SK-N-SH (cell line): ENCODE measurements around the gene ARMH3. TPM values are rescaled to one million over a fixed set of nuclear protein-coding genes. Genes with fewer than 3 reads are reported as not detected.

Source experiments
- CTCF ChIA-PET: fragments of 300-600, 350-600 bp; formaldehyde crosslinking; extraction: SDS; loops from one replicate; lab custom pipeline; 2021; lab: Yijun Ruan, JAX
- POLR2A ChIA-PET: fragments of 350-600 bp; sonication (Branson Sonifier 250); formaldehyde crosslinking; extraction: SDS; loops from one replicate; lab custom pipeline; 2020; ENCODE audit warnings: antibody characterized with exemption, inconsistent platforms; lab: Yijun Ruan, JAX
- DNase-seq: peaks from one replicate; pipeline ENCODE4 v3.0.0; 2012
- H2AFZ ChIP-seq: fragments of 200-600 bp; sonication (generic); 2 replicates; pipeline ENCODE4 v1.8.1; 2016; ENCODE audit warnings: antibody characterized with exemption, mild to moderate bottlenecking, low read depth
- H3F3A ChIP-seq: fragments of 200-600 bp; sonication (generic); replicated peaks from 2 replicates; pipeline ENCODE3; 2016; ENCODE audit warnings: antibody characterized with exemption, mild to moderate bottlenecking; ENCODE audit not compliant: insufficient read depth
- H3K27ac ChIP-seq, 2 experiments: fragments of 200-500 bp in 1 of 2; fragments of 200-600 bp in 1 of 2; sonication (Bioruptor generic) in 1 of 2; sonication (generic), shearing (Covaris generic) in 1 of 2; 2 replicates each; pipeline versions ENCODE4 v1.5.1 to v1.6.1; 2014 to 2016; ENCODE audit warnings: low read depth in 2 of 2, inconsistent platforms in 1 of 2, low read length in 1 of 2, mild to moderate bottlenecking in 1 of 2, mixed read lengths in 1 of 2
- H3K27me3 ChIP-seq: fragments of 200-600 bp; sonication (generic), shearing (Covaris generic); 2 replicates; pipeline ENCODE4 v1.6.1; 2016; ENCODE audit warnings: mixed run types; ENCODE audit not compliant: insufficient read depth
- H3K36me3 ChIP-seq, 2 experiments: fragments of 200-500 bp in 1 of 2; fragments of 200-600 bp in 1 of 2; sonication (Bioruptor generic) in 1 of 2; sonication (generic) in 1 of 2; replicated peaks in 1 of 2; 2 replicates each; pipeline versions ENCODE3 to v1.5.1; 2014 to 2016; ENCODE audit warnings: low read length in 1 of 2, mild to moderate bottlenecking in 1 of 2; ENCODE audit not compliant: insufficient read depth in 2 of 2, control insufficient read depth in 1 of 2
- H3K4me1 ChIP-seq, 2 experiments: fragments of 200-500 bp in 1 of 2; fragments of 200-600 bp in 1 of 2; sonication (Bioruptor generic) in 1 of 2; sonication (generic), shearing (Covaris generic) in 1 of 2; 2 replicates each; pipeline versions ENCODE4 v1.5.1 to v1.6.1; 2014 to 2016; ENCODE audit warnings: low read depth in 1 of 2, low read length in 1 of 2, mixed run types in 1 of 2; ENCODE audit not compliant: insufficient read depth in 2 of 2, control insufficient read depth in 1 of 2
- H3K4me2 ChIP-seq: fragments of 200-600 bp; sonication (generic), shearing (Covaris generic); 2 replicates; pipeline ENCODE4 v1.6.1; 2017; ENCODE audit warnings: mixed run types
- H3K4me3 ChIP-seq, 2 experiments: fragments of 200-500 bp in 1 of 2; fragments of 200-600 bp in 1 of 2; sonication (Bioruptor generic) in 1 of 2; sonication (generic), shearing (Covaris generic) in 1 of 2; 2 replicates each; pipeline versions ENCODE4 v1.5.1 to v1.8.1; 2014 to 2016; ENCODE audit warnings: low read depth in 2 of 2, inconsistent platforms in 1 of 2, low read length in 1 of 2, mild to moderate bottlenecking in 1 of 2, mixed read lengths in 1 of 2, moderate library complexity in 1 of 2
- H3K79me2 ChIP-seq: fragments of 200-600 bp; sonication (generic); 2 replicates; pipeline ENCODE4 v1.8.1; 2017; ENCODE audit warnings: mild to moderate bottlenecking; ENCODE audit not compliant: insufficient read depth
- H3K9ac ChIP-seq: fragments of 200-600 bp; sonication (generic); 2 replicates; pipeline ENCODE4 v1.6.1; 2017; ENCODE audit warnings: mixed run types
- H3K9me2 ChIP-seq: fragments of 200-600 bp; sonication (generic); 2 replicates; pipeline ENCODE4 v1.6.1; 2017; ENCODE audit warnings: mixed run types
- H3K9me3 ChIP-seq: fragments of 200-600 bp; sonication (generic); 2 replicates; pipeline ENCODE4 v1.6.1; 2017; ENCODE audit warnings: mixed run types, mild to moderate bottlenecking, moderate library complexity
- H4K20me1 ChIP-seq: fragments of 200-600 bp; sonication (generic); 2 replicates; pipeline ENCODE4 v1.6.1; 2017; ENCODE audit warnings: mild to moderate bottlenecking, mixed run types; ENCODE audit not compliant: insufficient read depth
- CHD2 ChIP-seq: fragments of 150-350 bp; IDR thresholded peaks from 2 replicates; pipeline ENCODE4 v1.6.1; 2018; ENCODE audit warnings: low read length; ENCODE audit not compliant: partially characterized antibody
- CTCF ChIP-seq: fragments of 200-600 bp; sonication (generic); IDR thresholded peaks from 2 replicates; pipeline ENCODE4 v1.6.1; 2017; ENCODE audit warnings: antibody characterized with exemption, mild to moderate bottlenecking, moderate library complexity
- EP300 ChIP-seq, 2 experiments: IDR thresholded peaks; 2 replicates each; pipeline versions ENCODE4 v1.4.0 to v1.6.1; 2012; ENCODE audit warnings: borderline replicate concordance in 1 of 2, low read depth in 1 of 2, low read length in 1 of 2
- FOSL2 ChIP-seq: IDR thresholded peaks from 2 replicates; pipeline ENCODE4 v1.4.0; 2012; ENCODE audit warnings: low read depth, mild to moderate bottlenecking, moderate library complexity, borderline replicate concordance
- FOXM1 ChIP-seq: IDR thresholded peaks from 2 replicates; pipeline ENCODE4 v1.4.0; 2012; ENCODE audit warnings: low read depth, mild to moderate bottlenecking
- GATA2 ChIP-seq: sonication (generic); formaldehyde crosslinking; IDR thresholded peaks from 2 replicates; pipeline ENCODE4 v1.5.0; 2020; ENCODE audit warnings: mild to moderate bottlenecking, missing genetic modification reagents
- IRF3 ChIP-seq: fragments of 150-350 bp; IDR thresholded peaks from 2 replicates; pipeline ENCODE4 v1.6.1; 2016; ENCODE audit warnings: mild to moderate bottlenecking, low read depth, low read length
- JUND ChIP-seq: IDR thresholded peaks from 2 replicates; pipeline ENCODE4 v1.4.0; 2012
- MEF2A ChIP-seq: IDR thresholded peaks from 2 replicates; pipeline ENCODE4 v1.4.0; 2012; ENCODE audit warnings: low read depth, borderline replicate concordance
- NFIC ChIP-seq: IDR thresholded peaks from 2 replicates; pipeline ENCODE4 v1.4.0; 2012; ENCODE audit warnings: borderline replicate concordance
- POLR2AphosphoS5 ChIP-seq: IDR thresholded peaks from 2 replicates; pipeline ENCODE4 v1.6.1; 2012; ENCODE audit warnings: low read depth, low read length
- RAD21 ChIP-seq: IDR thresholded peaks from 2 replicates; pipeline ENCODE4 v1.6.1; 2012; ENCODE audit warnings: mild to moderate bottlenecking, low read length
- RCOR1 ChIP-seq: fragments of 150-350 bp; IDR thresholded peaks from 2 replicates; pipeline ENCODE4 v1.6.1; 2017; ENCODE audit warnings: antibody characterized with exemption, low read length
- REST ChIP-seq: IDR thresholded peaks from 2 replicates; pipeline ENCODE4 v1.6.1; 2012; ENCODE audit warnings: mild to moderate bottlenecking, low read depth, low read length, moderate library complexity
- SIN3A ChIP-seq: IDR thresholded peaks from 2 replicates; pipeline ENCODE4 v1.6.1; 2012; ENCODE audit warnings: low read depth, mild to moderate bottlenecking, low read length, moderate library complexity, borderline replicate concordance
- SMC3 ChIP-seq: IDR thresholded peaks from 2 replicates; pipeline ENCODE4 v1.6.1; 2012; ENCODE audit warnings: low read depth, low read length, improper control_type of control experiment
- USF1 ChIP-seq: IDR thresholded peaks from 2 replicates; pipeline ENCODE4 v1.4.0; 2012; ENCODE audit warnings: low read depth, borderline replicate concordance
- WGBS: methylation state at CpG from one replicate; pipeline ENCODE4 v1.1.6; 2017; ENCODE audit warnings: low lambda C conversion rate; 5-methylcytosine and 5-hydroxymethylcytosine counted together
- polyA plus RNA-seq, 3 experiments: library from polyadenylated mRNA; depleted of rRNA; stranded (reverse); fragments of >200 nt; gene quantifications; 2 replicates each; pipeline ENCODE4 v1.2.3, GENCODE V29; 2012

ARMH3 gene
- polyA plus RNA-seq, 1 of the 3 experiments (the other 2 are of a cell fraction) = 12.1 TPM

- CTCF ChIA-PET = interaction anchor here (2.3 kb wide), 1 partner anchor 24 kb away, joined by 7 read pairs; the partner anchor contains the start of gene KCNIP2
- H3K9me2 ChIP-seq = no peaks in the 10 kb centered on the region
- no peaks in the 10 kb centered on the region for H3K27me3 ChIP-seq
- peaks cover 0 to 16% of the 10 kb centered on the region in 2 experiments for H3K36me3 ChIP-seq
- H2AFZ ChIP-seq = no peak overlapping the region
- no peak for TF ChIP-seq FOXM1
- TF ChIP-seq POLR2AphosphoS5 = no peak
- TF ChIP-seq RAD21 = no peak
- TF ChIP-seq NFIC = no peak
- no peak for TF ChIP-seq RCOR1
- TF ChIP-seq CTCF = no peak
- TF ChIP-seq SMC3 = no peak
- no peak for TF ChIP-seq SIN3A
- WGBS = 63% methylated on average over 1 of the region's 1 CpG
- H3K4me2 ChIP-seq = no peak overlapping the region
- no peaks in the 10 kb centered on the region for H3K4me1 ChIP-seq
- no peak for DNase-seq
- no peaks in the 10 kb centered on the region for H3K9me3 ChIP-seq
- no peak overlapping the region for H3K27ac ChIP-seq
- H3F3A ChIP-seq = no peaks in the 10 kb centered on the region
- POLR2A ChIA-PET = no interaction called here
- H4K20me1 ChIP-seq = no peaks in the 10 kb centered on the region
- H3K79me2 ChIP-seq = no peaks in the 10 kb centered on the region
- no peak overlapping the region for H3K9ac ChIP-seq
- no peak overlapping the region for H3K4me3 ChIP-seq
These were observed 188.0 kb downstream of the ARMH3 start for GRCh38 chr10:101867931-101868330.

- H3K4me3 ChIP-seq = no peak overlapping the region
- H4K20me1 ChIP-seq = no peaks in the 10 kb centered on the region
- H3F3A ChIP-seq = no peaks in the 10 kb centered on the region
- H3K27ac ChIP-seq = no peak overlapping the region
- no peak overlapping the region for H3K9ac ChIP-seq
- no peak overlapping the region for H2AFZ ChIP-seq
- DNase-seq = no peak
- WGBS = 100% methylated on average over 2 of the region's 2 CpGs
- POLR2A ChIA-PET = no interaction called here
- H3K9me3 ChIP-seq = 0 out of 2 replicates have a peak, but pooled peaks cover 3% of the 10 kb centered on the region
- no peaks in the 10 kb centered on the region for H3K9me2 ChIP-seq
- H3K79me2 ChIP-seq = no peaks in the 10 kb centered on the region; the same call in 1 of the 2 replicates
- no peak overlapping the region for H3K4me2 ChIP-seq
- H3K36me3 ChIP-seq = peaks cover 0 to 19% of the 10 kb centered on the region in 2 experiments
- CTCF ChIA-PET = interaction anchor here (0.7 to 18.9 kb wide), 6 partner anchors 15 to 150 kb away, joined by 3 to 169 read pairs (median 6); partner anchors contain the start of gene KCNIP2
- H3K4me1 ChIP-seq = no peaks in the 10 kb centered on the region
- H3K27me3 ChIP-seq = no peaks in the 10 kb centered on the region
- TF ChIP-seq GATA2 (no peak), JUND (no peak), REST (no peak), CTCF (no peak), EP300 (IDR thresholded peaks at IDR 0.05; ENCODE audit: borderline replicate concordance in 1 of 2, low read depth in 1 of 2, low read length in 1 of 2) (no peak), IRF3 (no peak), NFIC (no peak), MEF2A (no peak), USF1 (no peak), CHD2 (no peak), FOSL2 (no peak), RAD21 (no peak)
These were observed 196.4 kb downstream of the ARMH3 start for GRCh38 chr10:101859530-101859929.
